Liver (tissue), 3 donors: Measurements from ENCODE around the gene ABCG2.
A peak's percentile ranks its signal among the peaks of the same experiment; 100 is the strongest.

ENCODE experiments used
- FOXA1 ChIP-seq: IDR thresholded peaks from 2 replicates; pipeline ENCODE4 v1.6.1; 2016; ENCODE audit warnings: antibody characterized with exemption
- FOXA2 ChIP-seq: IDR thresholded peaks from 2 replicates; pipeline ENCODE4 v1.6.1; 2016; ENCODE audit warnings: antibody characterized with exemption
- GABPA ChIP-seq, 2 donors: IDR thresholded peaks in 1 of 2; conservative IDR thresholded peaks in 1 of 2; 2 replicates each; pipeline ENCODE4 v1.6.1; 2016; ENCODE audit warnings: antibody characterized with exemption in 2 of 2, mild to moderate bottlenecking in 1 of 2, moderate library complexity in 1 of 2
- HNF4A ChIP-seq, 2 donors: conservative IDR thresholded peaks; 2 replicates each; pipeline ENCODE4 v1.6.1; 2016; ENCODE audit warnings: antibody characterized with exemption in 2 of 2, mild to moderate bottlenecking in 2 of 2
- JUND ChIP-seq, 2 donors: IDR thresholded peaks; 2 replicates each; pipeline ENCODE4 v1.6.1; 2016; ENCODE audit warnings: antibody characterized with exemption in 2 of 2
- NR2F2 ChIP-seq: IDR thresholded peaks from 2 replicates; pipeline ENCODE4 v1.6.1; 2016; ENCODE audit warnings: antibody characterized with exemption
- RAD21 ChIP-seq, 2 donors: IDR thresholded peaks; 2 replicates each; pipeline ENCODE4 v1.6.1; 2016; ENCODE audit warnings: antibody characterized with exemption in 2 of 2, mild to moderate bottlenecking in 2 of 2
- YY1 ChIP-seq: IDR thresholded peaks from 2 replicates; pipeline ENCODE4 v1.6.1; 2016; ENCODE audit warnings: antibody characterized with exemption, mild to moderate bottlenecking
- TF ChIP-seq, protein P1 (sequence below): fragments of 150-350 bp; IDR thresholded peaks from 2 replicates; pipeline ENCODE4 v1.5.1; 2017; ENCODE audit warnings: improper control_type of control experiment, low read depth, low read length; ENCODE audit not compliant: missing input control
- TF ChIP-seq, protein P2 (sequence below): IDR thresholded peaks from 2 replicates; pipeline ENCODE4 v1.6.1; 2016; ENCODE audit warnings: antibody characterized with exemption, mild to moderate bottlenecking
- TF ChIP-seq, protein P3 (sequence below): IDR thresholded peaks from 2 replicates; pipeline ENCODE4 v1.6.1; 2016; ENCODE audit warnings: antibody characterized with exemption
- TF ChIP-seq, protein P4 (sequence below): IDR thresholded peaks from 2 replicates; pipeline ENCODE4 v1.6.1; 2016; ENCODE audit warnings: antibody characterized with exemption
- donor health status: healthy.
- donor health status: healthy.

DNA sequence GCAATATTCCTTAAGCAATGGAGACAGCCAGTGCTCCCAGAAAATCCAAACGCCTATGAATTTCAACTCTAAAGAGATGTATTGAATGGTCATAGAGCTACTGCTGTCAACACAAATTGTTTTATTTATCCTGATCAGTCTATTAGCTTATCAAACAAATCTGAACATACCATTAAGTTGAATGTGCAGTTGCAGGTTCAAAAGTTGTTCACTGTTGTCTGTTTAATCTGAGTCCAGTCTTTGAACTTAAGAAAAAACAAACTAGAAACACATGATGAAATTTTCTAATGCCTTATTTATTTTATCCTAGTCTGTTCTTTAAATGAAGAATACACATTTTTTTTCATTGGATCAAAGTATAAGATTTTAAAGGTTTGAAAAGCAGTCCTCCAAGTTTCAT is 77.8 kb downstream of the ABCG2 start:
- TF ChIP-seq JUND (IDR thresholded peaks at IDR 0.05): peak in 1 of 2 donors; percentile 27
- TF ChIP-seq, protein P1, sequence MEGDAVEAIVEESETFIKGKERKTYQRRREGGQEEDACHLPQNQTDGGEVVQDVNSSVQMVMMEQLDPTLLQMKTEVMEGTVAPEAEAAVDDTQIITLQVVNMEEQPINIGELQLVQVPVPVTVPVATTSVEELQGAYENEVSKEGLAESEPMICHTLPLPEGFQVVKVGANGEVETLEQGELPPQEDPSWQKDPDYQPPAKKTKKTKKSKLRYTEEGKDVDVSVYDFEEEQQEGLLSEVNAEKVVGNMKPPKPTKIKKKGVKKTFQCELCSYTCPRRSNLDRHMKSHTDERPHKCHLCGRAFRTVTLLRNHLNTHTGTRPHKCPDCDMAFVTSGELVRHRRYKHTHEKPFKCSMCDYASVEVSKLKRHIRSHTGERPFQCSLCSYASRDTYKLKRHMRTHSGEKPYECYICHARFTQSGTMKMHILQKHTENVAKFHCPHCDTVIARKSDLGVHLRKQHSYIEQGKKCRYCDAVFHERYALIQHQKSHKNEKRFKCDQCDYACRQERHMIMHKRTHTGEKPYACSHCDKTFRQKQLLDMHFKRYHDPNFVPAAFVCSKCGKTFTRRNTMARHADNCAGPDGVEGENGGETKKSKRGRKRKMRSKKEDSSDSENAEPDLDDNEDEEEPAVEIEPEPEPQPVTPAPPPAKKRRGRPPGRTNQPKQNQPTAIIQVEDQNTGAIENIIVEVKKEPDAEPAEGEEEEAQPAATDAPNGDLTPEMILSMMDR: no peak
- TF ChIP-seq, protein P2, sequence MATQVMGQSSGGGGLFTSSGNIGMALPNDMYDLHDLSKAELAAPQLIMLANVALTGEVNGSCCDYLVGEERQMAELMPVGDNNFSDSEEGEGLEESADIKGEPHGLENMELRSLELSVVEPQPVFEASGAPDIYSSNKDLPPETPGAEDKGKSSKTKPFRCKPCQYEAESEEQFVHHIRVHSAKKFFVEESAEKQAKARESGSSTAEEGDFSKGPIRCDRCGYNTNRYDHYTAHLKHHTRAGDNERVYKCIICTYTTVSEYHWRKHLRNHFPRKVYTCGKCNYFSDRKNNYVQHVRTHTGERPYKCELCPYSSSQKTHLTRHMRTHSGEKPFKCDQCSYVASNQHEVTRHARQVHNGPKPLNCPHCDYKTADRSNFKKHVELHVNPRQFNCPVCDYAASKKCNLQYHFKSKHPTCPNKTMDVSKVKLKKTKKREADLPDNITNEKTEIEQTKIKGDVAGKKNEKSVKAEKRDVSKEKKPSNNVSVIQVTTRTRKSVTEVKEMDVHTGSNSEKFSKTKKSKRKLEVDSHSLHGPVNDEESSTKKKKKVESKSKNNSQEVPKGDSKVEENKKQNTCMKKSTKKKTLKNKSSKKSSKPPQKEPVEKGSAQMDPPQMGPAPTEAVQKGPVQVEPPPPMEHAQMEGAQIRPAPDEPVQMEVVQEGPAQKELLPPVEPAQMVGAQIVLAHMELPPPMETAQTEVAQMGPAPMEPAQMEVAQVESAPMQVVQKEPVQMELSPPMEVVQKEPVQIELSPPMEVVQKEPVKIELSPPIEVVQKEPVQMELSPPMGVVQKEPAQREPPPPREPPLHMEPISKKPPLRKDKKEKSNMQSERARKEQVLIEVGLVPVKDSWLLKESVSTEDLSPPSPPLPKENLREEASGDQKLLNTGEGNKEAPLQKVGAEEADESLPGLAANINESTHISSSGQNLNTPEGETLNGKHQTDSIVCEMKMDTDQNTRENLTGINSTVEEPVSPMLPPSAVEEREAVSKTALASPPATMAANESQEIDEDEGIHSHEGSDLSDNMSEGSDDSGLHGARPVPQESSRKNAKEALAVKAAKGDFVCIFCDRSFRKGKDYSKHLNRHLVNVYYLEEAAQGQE: no peak
- TF ChIP-seq FOXA1: no peak
- TF ChIP-seq YY1: no peak
- TF ChIP-seq RAD21 (IDR thresholded peaks at IDR 0.05): no peak
- TF ChIP-seq FOXA2: no peak
- TF ChIP-seq, protein P3, sequence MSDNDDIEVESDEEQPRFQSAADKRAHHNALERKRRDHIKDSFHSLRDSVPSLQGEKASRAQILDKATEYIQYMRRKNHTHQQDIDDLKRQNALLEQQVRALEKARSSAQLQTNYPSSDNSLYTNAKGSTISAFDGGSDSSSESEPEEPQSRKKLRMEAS: no peak
- peak; percentile 53 to 58 for TF ChIP-seq HNF4A (conservative IDR thresholded peaks at IDR 0.05)
- TF ChIP-seq, protein P4, sequence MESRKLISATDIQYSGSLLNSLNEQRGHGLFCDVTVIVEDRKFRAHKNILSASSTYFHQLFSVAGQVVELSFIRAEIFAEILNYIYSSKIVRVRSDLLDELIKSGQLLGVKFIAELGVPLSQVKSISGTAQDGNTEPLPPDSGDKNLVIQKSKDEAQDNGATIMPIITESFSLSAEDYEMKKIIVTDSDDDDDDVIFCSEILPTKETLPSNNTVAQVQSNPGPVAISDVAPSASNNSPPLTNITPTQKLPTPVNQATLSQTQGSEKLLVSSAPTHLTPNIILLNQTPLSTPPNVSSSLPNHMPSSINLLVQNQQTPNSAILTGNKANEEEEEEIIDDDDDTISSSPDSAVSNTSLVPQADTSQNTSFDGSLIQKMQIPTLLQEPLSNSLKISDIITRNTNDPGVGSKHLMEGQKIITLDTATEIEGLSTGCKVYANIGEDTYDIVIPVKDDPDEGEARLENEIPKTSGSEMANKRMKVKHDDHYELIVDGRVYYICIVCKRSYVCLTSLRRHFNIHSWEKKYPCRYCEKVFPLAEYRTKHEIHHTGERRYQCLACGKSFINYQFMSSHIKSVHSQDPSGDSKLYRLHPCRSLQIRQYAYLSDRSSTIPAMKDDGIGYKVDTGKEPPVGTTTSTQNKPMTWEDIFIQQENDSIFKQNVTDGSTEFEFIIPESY: no peak
- TF ChIP-seq GABPA (IDR thresholded peaks at IDR 0.05 in 1 of 2, conservative IDR thresholded peaks at IDR 0.05 in 1 of 2): no peak
- TF ChIP-seq NR2F2: no peak
